Right lobe of liver (tissue), 4 donors: Measurements from ENCODE around the gene FLT1.

Experiments
- CTCF ChIP-seq, 4 donors: fragments of 200-600 bp in 3 of 4; fragments of 450-650 bp in 1 of 4; IDR thresholded peaks; one replicate each; pipeline versions ENCODE4 v1.5.1 to v1.8.0; 2016 to 2022; ENCODE audit warnings: antibody characterized with exemption in 4 of 4, mild to moderate bottlenecking in 2 of 4
- POLR2A ChIP-seq: fragments of 450-650 bp; IDR thresholded peaks from one replicate; pipeline ENCODE4 v1.6.1; 2017; ENCODE audit warnings: antibody characterized with exemption, mild to moderate bottlenecking
- donor health status: DM: no; HTN: no; CAD: no.
- donor health status: DM: no; HTN: no; CAD: no.
- donor health status: DM: no; HTN: yes; CAD: no.

DNA sequence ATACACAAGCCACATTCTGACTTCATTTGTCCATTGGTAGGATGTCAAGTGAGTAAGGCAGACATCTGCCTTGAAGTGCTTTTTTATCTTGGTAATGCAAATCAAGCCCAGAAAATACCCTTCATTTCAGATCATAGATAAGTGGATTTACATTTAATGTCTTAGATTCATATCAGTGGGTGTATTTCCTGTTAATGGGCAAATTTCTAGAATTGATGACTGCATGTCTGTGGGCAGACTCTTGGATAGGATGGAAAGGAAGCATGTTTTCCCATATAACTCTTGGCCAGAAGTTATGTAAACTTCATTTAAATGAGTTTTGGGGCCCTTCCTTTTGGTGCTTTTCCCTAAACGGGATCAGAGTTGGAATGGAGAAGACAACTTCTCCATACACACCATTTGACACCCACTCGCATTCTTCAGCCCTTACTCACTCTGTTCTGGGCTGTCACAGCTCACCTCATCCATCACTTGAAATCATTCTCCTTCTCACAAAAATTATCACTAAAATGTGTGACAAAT lies 154.6 kb downstream of the FLT1 start:
- no peak for TF ChIP-seq CTCF (IDR thresholded peaks at IDR 0.05)
- no peak for TF ChIP-seq POLR2A
